ENCODE results near the gene OTOGL. TPM values are rescaled to one million over a fixed set of nuclear protein-coding genes. Genes with fewer than 3 reads are reported as not detected.
"Not testable (repeated sequence)": the region's sequence is repeated elsewhere in the genome, so short reads cannot be mapped to it uniquely, and the experiment has no call there.

OTOGL gene
- polyA plus RNA-seq, 2 of the 4 experiments (the other 2 are of a cell fraction) = 0.04 TPM; not detected in 1

DNA sequence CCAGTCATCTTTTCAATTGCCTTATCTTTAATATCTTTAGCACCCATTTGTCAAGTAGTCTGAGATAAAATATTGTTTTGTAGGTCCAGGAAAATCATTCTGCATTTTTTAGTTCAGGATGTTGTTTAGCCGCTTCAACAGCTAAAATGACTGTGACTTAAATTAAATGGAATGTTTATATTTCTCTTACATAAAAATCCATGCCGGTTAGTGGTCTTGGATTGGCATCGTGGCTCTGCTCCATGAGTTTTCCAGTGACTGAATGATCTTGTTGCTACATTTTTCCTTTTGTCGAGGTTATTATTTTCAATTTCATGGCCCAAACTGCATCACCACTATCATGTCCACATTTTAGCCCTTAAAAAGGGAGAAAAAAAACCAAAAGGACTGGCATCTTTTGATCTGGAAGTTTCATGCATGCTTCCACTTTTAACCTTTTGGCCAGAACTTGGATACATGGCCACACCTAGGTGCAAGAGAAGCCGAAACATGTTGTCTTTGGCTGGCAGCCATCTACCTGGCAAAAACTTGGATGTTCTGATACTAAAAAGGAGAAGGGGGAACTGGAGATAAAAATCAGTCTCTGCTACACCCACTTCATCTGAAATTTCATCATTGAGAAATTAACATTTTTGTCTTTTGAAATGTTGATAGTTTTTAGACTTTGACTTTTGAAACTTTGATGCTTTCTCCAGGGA, 142.4 kb downstream of the OTOGL start:
- Histone ChIP-seq H3K4me3 (no peak overlapping the region), H3K4me1 (no peaks in the 10 kb centered on the region; the same call in 2 of the 3 replicates), H3K9me3 (no peaks in the 10 kb centered on the region), H3K4me2 (no peak overlapping the region), H3K27ac (no peak overlapping the region)
- FAIRE-seq (no peak), DNase-seq (ENCODE audit: low read depth in 1 of 2, low spot score in 1 of 2) (no peak), ATAC-seq (no peak)
- WGBS (ENCODE audit: missing lambda C conversion rate) = 39% methylated on average over 5 of the region's 5 CpGs
- TF ChIP-seq PBX3 (IDR thresholded peaks at IDR 0.05) (no peak), RCOR1 (IDR thresholded peaks at IDR 0.05; ENCODE audit: low read depth, low read length) (no peak), PHF8 (IDR thresholded peaks at IDR 0.05; ENCODE audit: borderline replicate concordance, low read depth) (no peak), CBX2 (IDR thresholded peaks at IDR 0.05; ENCODE audit: borderline replicate concordance, low read depth) (no peak), CEBPB (IDR thresholded peaks at IDR 0.05) (no peak), ZNF302 (CRISPR knock-in tag; IDR thresholded peaks at IDR 0.05) (no peak), HOXB13 (CRISPR knock-in tag; IDR thresholded peaks at IDR 0.05; ENCODE audit: low read depth) (no peak), ZSCAN20 (CRISPR knock-in tag; IDR thresholded peaks at IDR 0.05) (no peak), TP53 (CRISPR knock-in tag; IDR thresholded peaks at IDR 0.05) (no peak)
- TF ChIP-seq, protein P1, sequence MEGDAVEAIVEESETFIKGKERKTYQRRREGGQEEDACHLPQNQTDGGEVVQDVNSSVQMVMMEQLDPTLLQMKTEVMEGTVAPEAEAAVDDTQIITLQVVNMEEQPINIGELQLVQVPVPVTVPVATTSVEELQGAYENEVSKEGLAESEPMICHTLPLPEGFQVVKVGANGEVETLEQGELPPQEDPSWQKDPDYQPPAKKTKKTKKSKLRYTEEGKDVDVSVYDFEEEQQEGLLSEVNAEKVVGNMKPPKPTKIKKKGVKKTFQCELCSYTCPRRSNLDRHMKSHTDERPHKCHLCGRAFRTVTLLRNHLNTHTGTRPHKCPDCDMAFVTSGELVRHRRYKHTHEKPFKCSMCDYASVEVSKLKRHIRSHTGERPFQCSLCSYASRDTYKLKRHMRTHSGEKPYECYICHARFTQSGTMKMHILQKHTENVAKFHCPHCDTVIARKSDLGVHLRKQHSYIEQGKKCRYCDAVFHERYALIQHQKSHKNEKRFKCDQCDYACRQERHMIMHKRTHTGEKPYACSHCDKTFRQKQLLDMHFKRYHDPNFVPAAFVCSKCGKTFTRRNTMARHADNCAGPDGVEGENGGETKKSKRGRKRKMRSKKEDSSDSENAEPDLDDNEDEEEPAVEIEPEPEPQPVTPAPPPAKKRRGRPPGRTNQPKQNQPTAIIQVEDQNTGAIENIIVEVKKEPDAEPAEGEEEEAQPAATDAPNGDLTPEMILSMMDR (IDR thresholded peaks at IDR 0.05) = no peak
- ChIA-PET CTCF (interaction anchor here (1.0 kb wide), 1 partner anchor 50 kb away, joined by 3 read pairs; no protein-coding TSS in a partner anchor), POLR2A (no interaction called here)

- ATAC-seq (no peak), DNase-seq (ENCODE audit: low read depth in 1 of 2, low spot score in 1 of 2) (no peak), FAIRE-seq (no peak)
- ChIA-PET POLR2A (no interaction called here), CTCF (no interaction called here)
- Histone ChIP-seq H3K9me3 (no peaks in the 10 kb centered on the region), H3K4me1 (no peaks in the 10 kb centered on the region; the same call in 2 of the 3 replicates), H3K4me2 (no peak overlapping the region), H3K27ac (no peak overlapping the region), H3K4me3 (no peak overlapping the region)
- WGBS (ENCODE audit: missing lambda C conversion rate) = 53% methylated on average over 1 of the region's 1 CpG
- TF ChIP-seq JUN (IDR thresholded peaks at IDR 0.05) = no peak
- TF ChIP-seq, protein P2, sequence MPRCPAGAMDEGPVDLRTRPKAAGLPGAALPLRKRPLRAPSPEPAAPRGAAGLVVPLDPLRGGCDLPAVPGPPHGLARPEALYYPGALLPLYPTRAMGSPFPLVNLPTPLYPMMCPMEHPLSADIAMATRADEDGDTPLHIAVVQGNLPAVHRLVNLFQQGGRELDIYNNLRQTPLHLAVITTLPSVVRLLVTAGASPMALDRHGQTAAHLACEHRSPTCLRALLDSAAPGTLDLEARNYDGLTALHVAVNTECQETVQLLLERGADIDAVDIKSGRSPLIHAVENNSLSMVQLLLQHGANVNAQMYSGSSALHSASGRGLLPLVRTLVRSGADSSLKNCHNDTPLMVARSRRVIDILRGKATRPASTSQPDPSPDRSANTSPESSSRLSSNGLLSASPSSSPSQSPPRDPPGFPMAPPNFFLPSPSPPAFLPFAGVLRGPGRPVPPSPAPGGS (IDR thresholded peaks at IDR 0.05) = no peak
- no peak for TF ChIP-seq POLR2AphosphoS2 (conservative IDR thresholded peaks at IDR 0.05; ENCODE audit: low read length)
- TF ChIP-seq REST (IDR thresholded peaks at IDR 0.05) = no peak
- TF ChIP-seq, protein P1 (IDR thresholded peaks at IDR 0.05) = no peak
- TF ChIP-seq JUNB (IDR thresholded peaks at IDR 0.05) = no peak
- no peak for TF ChIP-seq HOXB5 (CRISPR knock-in tag; IDR thresholded peaks at IDR 0.05)
- no peak for TF ChIP-seq HEYL (CRISPR knock-in tag; IDR thresholded peaks at IDR 0.05)
- TF ChIP-seq RAD21 (conservative IDR thresholded peaks at IDR 0.05 in 1 of 2, IDR thresholded peaks at IDR 0.05 in 1 of 2) = no peak
- no peak for TF ChIP-seq HOXB13 (CRISPR knock-in tag; IDR thresholded peaks at IDR 0.05; ENCODE audit: low read depth)
- TF ChIP-seq PHF8 (IDR thresholded peaks at IDR 0.05; ENCODE audit: borderline replicate concordance, low read depth) = no peak
- no peak for TF ChIP-seq KDM1A (IDR thresholded peaks at IDR 0.05; ENCODE audit: low read depth)
- TF ChIP-seq, protein P3, sequence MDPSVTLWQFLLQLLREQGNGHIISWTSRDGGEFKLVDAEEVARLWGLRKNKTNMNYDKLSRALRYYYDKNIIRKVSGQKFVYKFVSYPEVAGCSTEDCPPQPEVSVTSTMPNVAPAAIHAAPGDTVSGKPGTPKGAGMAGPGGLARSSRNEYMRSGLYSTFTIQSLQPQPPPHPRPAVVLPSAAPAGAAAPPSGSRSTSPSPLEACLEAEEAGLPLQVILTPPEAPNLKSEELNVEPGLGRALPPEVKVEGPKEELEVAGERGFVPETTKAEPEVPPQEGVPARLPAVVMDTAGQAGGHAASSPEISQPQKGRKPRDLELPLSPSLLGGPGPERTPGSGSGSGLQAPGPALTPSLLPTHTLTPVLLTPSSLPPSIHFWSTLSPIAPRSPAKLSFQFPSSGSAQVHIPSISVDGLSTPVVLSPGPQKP (IDR thresholded peaks at IDR 0.05; ENCODE audit: low read depth, low read length) = no peak
- TF ChIP-seq CHD2 (IDR thresholded peaks at IDR 0.05; ENCODE audit: low read length, partially characterized antibody) = no peak
Observed at GRCh38 chr12:80242321-80242720, 143.0 kb downstream of the OTOGL start.

DNA sequence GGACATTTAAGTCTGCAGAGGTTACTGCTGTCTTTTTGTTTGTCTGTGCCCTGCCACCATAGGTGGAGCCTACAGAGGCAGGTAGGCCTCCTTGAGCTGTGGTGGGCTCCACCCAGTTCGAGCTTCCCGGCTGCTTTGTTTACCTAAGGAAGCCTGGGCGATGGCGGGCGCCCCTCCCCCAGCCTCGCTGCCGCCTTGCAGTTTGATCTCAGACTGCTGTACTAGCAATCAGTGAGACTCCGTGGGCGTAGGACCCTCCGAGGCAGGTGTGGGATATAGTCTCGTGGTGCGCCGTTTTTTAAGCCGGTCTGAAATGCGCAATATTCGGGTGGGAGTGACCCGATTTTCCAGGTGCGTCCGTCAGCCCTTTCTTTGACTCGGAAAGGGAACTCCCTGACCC, 150.2 kb downstream of the OTOGL start:
- DNase-seq (ENCODE audit: low read depth in 1 of 2, low spot score in 1 of 2); H3K4me2 ChIP-seq; H3K9me3 ChIP-seq; ATAC-seq; POLR2A ChIA-PET; FAIRE-seq; H3K27ac ChIP-seq; H3K4me1 ChIP-seq; H3K4me3 ChIP-seq; CTCF ChIA-PET: not testable (repeated sequence)
- whole genome bisulfite sequencing (ENCODE audit: missing lambda C conversion rate) = 81% methylated on average over 14 of the region's 20 CpGs
